ENCODE data around the gene MED16.

The MED16 gene

DNA sequence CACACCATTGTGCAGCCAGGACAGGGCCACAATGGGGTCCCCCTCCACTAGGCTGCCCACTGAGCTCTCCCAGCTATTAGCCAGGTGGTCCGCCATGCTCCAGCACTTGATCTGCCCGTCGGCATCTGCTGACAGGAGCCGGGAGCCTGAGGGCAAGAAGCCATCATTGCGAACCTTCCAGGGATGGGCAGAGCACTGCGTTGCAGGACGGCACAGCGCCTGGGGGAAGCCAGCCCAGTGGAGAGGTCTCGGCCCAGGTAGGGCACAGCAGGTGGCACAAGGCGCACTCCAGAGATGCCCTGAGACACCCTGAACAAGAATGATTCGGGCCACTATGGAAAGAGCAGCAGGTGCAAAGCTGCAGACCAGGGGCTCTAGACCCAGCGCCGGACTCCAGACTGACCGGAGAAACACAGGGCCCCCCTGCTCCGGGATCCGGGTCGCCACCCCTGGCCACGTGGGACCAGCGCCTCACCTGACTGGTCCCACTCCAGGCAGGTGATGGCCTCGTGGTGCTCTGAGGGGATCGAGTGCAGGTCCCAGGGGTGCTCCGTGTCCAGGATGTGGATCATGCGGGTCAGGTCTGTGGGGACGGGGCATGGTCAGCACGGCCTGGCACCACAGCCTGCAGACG, 3.2 kb downstream of the MED16 start:
- H3K27me3 ChIP-seq (ENCODE audit: insufficient read depth, low read length, poor library complexity, severe bottlenecking), result no peaks in the 10 kb centered on the region
- no peaks in the 10 kb centered on the region for H3K9me3 ChIP-seq (ENCODE audit: insufficient read depth, low read depth, low read length)
- H3K9me2 ChIP-seq (replicated peaks; ENCODE audit: low read depth, low read length), result no peaks in the 10 kb centered on the region
- no peaks in the 10 kb centered on the region for H3K4me1 ChIP-seq (ENCODE audit: insufficient read depth, low read length, poor library complexity, severe bottlenecking)
- TF ChIP-seq CTCF (conservative IDR thresholded peaks at IDR 0.05; ENCODE audit: low read length), result no peak
- no peak for TF ChIP-seq EZH2phosphoT487 (IDR thresholded peaks at IDR 0.05; ENCODE audit: borderline replicate concordance)
- H3K4me2 ChIP-seq (ENCODE audit: low read depth, low read length, poor library complexity, severe bottlenecking), result no peak overlapping the region
- H2AFZ ChIP-seq (ENCODE audit: low read length), result no peak overlapping the region
- peaks cover 2% of the 10 kb centered on the region; the same call in 1 of the 2 replicates for H3K36me3 ChIP-seq (ENCODE audit: insufficient read depth, low read length)
- H3K79me2 ChIP-seq (ENCODE audit: insufficient read depth, low read length), result peaks cover 14% of the 10 kb centered on the region; the same call in 1 of the 2 replicates
- H3K9ac ChIP-seq (ENCODE audit: low read depth, low read length, poor library complexity, severe bottlenecking), result no peak overlapping the region
- H4K20me1 ChIP-seq (ENCODE audit: insufficient read depth, low read length, poor library complexity, severe bottlenecking), result peaks cover 3% of the 10 kb centered on the region
- H3K4me3 ChIP-seq (ENCODE audit: low read length, poor library complexity, severe bottlenecking), result no peak overlapping the region
- no peaks in the 10 kb centered on the region for H3F3A ChIP-seq (ENCODE audit: low read depth)

DNA sequence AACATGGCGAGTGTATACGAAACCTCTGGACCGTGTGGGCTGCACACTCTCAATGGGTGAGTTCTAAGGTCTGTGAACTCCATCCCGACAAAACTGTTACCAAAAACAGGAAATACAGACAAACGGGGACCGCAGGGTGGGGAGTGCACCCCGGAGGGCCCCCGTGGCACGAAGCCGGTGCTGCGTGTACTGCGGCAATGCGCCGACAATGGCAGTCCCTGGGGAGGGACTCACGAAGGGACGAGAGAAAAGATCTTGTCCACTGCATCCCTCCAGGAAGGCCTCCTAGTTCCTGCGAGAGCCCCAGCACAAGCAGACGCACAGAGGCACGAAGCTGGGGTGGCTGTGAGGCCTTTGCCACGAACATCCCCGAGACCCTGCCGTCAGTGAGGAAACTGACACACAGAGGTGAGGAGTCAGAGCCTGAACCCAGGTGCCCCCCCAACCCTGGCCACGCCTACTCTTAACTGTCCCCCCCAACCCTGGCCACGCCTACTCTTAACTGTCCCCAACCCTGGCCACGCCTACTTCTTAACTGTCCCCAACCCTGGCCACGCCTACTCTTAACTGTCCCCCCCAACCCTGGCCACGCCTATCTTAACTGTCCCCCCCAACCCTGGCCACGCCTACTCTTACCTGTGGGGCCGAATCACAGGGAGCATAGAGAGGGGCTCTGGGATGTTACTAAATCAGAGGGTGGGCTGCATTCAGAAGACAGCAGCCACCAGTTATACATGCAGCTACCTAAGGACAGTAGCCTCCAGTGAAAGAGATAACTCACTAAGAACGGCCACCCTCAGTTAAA, 4.2 kb downstream of the MED16 start:
- no peak overlapping the region for H3K9ac ChIP-seq (ENCODE audit: low read depth, low read length, poor library complexity, severe bottlenecking)
- no peaks in the 10 kb centered on the region for H3K4me1 ChIP-seq (ENCODE audit: insufficient read depth, low read length, poor library complexity, severe bottlenecking)
- H3F3A ChIP-seq (ENCODE audit: low read depth), result no peaks in the 10 kb centered on the region
- no peak overlapping the region for H2AFZ ChIP-seq (ENCODE audit: low read length)
- no peaks in the 10 kb centered on the region for H3K9me2 ChIP-seq (replicated peaks; ENCODE audit: low read depth, low read length)
- no peak overlapping the region for H3K4me2 ChIP-seq (ENCODE audit: low read depth, low read length, poor library complexity, severe bottlenecking)
- peaks cover 2% of the 10 kb centered on the region; the same call in 1 of the 2 replicates for H3K36me3 ChIP-seq (ENCODE audit: insufficient read depth, low read length)
- H3K79me2 ChIP-seq (ENCODE audit: insufficient read depth, low read length), result peaks cover 14% of the 10 kb centered on the region; the same call in 1 of the 2 replicates
- H4K20me1 ChIP-seq (ENCODE audit: insufficient read depth, low read length, poor library complexity, severe bottlenecking), result peaks cover 3% of the 10 kb centered on the region
- H3K27me3 ChIP-seq (ENCODE audit: insufficient read depth, low read length, poor library complexity, severe bottlenecking), result no peaks in the 10 kb centered on the region
- H3K9me3 ChIP-seq (ENCODE audit: insufficient read depth, low read depth, low read length), result no peaks in the 10 kb centered on the region
- TF ChIP-seq EZH2phosphoT487 (IDR thresholded peaks at IDR 0.05; ENCODE audit: borderline replicate concordance), result no peak
- no peak for TF ChIP-seq CTCF (conservative IDR thresholded peaks at IDR 0.05; ENCODE audit: low read length)
- no peak overlapping the region for H3K4me3 ChIP-seq (ENCODE audit: low read length, poor library complexity, severe bottlenecking)

- no peak overlapping the region for H2AFZ ChIP-seq (ENCODE audit: low read length)
- H3K36me3 ChIP-seq (ENCODE audit: insufficient read depth, low read length), result peaks cover 2% of the 10 kb centered on the region; the same call in 1 of the 2 replicates
- no peaks in the 10 kb centered on the region for H3K9me3 ChIP-seq (ENCODE audit: insufficient read depth, low read depth, low read length)
Observed at GRCh38 chr19:887599-887998, 5.4 kb downstream of the MED16 start.

More at GRCh38 chr19:887599-887998, 5.4 kb downstream of the MED16 start:
- H3K4me2 ChIP-seq (ENCODE audit: low read depth, low read length, poor library complexity, severe bottlenecking), result no peak overlapping the region
- H3K27me3 ChIP-seq (ENCODE audit: insufficient read depth, low read length, poor library complexity, severe bottlenecking), result no peaks in the 10 kb centered on the region
- no peak overlapping the region for H3K4me3 ChIP-seq (ENCODE audit: low read length, poor library complexity, severe bottlenecking)
- H3K9me2 ChIP-seq (replicated peaks; ENCODE audit: low read depth, low read length), result no peaks in the 10 kb centered on the region
- no peaks in the 10 kb centered on the region for H3F3A ChIP-seq (ENCODE audit: low read depth)
- TF ChIP-seq CTCF (conservative IDR thresholded peaks at IDR 0.05; ENCODE audit: low read length) (no peak), EZH2phosphoT487 (IDR thresholded peaks at IDR 0.05; ENCODE audit: borderline replicate concordance) (no peak)
- peaks cover 3% of the 10 kb centered on the region for H4K20me1 ChIP-seq (ENCODE audit: insufficient read depth, low read length, poor library complexity, severe bottlenecking)
- peaks cover 14% of the 10 kb centered on the region; the same call in 1 of the 2 replicates for H3K79me2 ChIP-seq (ENCODE audit: insufficient read depth, low read length)
- H3K4me1 ChIP-seq (ENCODE audit: insufficient read depth, low read length, poor library complexity, severe bottlenecking), result no peaks in the 10 kb centered on the region
- H3K9ac ChIP-seq (ENCODE audit: low read depth, low read length, poor library complexity, severe bottlenecking), result no peak overlapping the region
